Activated T-helper 1 cell treated with Interleukin-2 at 50 U/mL for 16 hours (primary cell): ENCODE measurements around the gene PDZD2.
"Not testable (repeated sequence)": the region's sequence is repeated elsewhere in the genome, so short reads cannot be mapped to it uniquely, and the experiment has no call there.

Source experiments
- DNase-seq: peaks from one replicate; pipeline ENCODE4 v3.0.0-alpha.2; 2020; ENCODE audit warnings: low read depth

The PDZD2 gene

DNA sequence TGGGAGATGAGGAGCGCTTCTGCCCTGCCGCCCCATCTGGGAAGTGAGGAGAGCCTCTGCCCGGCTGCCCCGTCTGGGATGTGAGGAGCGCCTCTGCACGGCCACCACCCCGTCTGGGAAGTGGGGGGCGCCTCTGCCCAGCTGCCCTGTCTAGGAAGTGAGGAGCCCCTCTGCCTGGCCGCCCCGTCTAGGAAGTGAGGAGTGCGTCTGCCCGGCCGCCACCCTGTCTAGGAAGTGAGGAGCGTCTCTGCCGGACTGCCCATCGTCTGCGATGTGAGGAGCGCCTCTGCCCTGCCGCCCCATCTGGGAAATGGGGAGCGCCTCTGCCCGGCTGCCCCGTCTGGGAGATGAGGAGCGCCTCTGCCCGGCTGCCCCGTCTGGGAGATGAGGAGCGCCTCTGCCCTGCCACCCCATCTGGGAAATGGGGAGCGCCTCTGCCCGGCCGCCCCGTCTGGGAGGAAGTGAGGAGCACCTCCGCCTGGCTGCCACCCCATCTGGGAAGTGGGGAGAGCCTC is 401.3 kb downstream of the PDZD2 start:
- not testable (repeated sequence) for DNase-seq

DNA sequence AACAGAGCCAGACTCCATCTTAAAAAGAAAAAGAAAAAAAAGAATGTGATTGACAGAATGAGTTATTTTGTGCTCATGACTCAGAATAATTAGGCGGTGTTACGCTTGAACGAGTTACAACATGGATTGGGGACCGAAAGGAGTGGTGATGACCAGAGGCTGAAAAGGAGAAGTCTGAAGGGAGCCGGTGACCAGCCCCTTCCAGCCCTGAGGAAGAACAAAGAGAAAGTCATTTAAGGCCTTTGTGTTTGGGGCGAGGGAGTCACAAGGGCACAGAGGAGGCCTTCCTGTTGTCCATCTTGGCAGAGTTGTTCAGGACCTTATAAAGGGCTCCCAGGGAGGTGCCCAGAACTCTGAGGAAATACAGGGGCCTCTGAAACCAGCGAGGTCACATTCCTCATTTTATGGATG is 403.6 kb downstream of the PDZD2 start:
- DNase-seq: no peak

- DNase-seq: no peak
These were observed 404.2 kb downstream of the PDZD2 start for GRCh38 chr5:32043105-32043504.

GRCh38 chr5:32044434-32044833 is 405.5 kb downstream of the PDZD2 start:
- DNase-seq: no peak

DNA sequence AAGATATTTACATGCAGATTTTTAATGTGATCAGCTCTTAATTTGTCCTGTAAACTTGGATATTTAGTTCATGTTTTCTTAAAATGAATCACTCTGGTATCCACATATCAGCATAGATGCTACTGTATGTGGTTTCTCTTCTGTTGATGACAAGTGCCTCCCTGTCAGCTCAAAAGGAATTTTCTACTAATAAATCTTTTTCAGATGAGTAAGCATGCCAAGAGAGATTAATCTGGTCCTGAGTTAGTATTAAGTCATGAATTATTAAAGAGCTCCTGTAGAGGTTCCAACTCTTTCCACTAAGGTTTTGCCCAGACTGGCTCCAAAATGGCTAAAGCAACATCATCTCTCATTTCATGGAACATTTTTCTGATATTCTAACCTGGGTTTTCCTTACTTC is 406.0 kb downstream of the PDZD2 start:
- no peak for DNase-seq

- DNase-seq: no peak
These were observed 408.1 kb downstream of the PDZD2 start for GRCh38 chr5:32047056-32047455.

DNA sequence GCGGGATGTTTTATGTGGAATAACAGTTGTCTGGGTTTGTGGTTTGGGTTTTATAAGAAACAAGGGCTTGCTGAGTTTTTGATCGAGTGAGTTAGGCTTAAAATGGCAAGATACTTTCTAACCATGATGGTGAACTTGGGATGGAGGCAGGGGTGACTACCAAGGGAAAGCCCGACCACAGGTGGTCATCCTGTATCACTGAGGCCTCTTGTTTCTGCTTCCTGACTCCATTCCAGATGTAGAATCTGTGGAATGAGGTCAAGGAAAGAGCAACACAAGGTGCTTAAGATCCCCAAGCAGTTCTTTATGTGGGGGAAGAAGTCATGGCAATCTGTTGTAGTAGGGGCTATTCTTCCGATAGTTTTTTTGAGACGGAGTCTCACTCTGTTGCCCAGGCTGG is 412.9 kb downstream of the PDZD2 start:
- no peak for DNase-seq

DNA sequence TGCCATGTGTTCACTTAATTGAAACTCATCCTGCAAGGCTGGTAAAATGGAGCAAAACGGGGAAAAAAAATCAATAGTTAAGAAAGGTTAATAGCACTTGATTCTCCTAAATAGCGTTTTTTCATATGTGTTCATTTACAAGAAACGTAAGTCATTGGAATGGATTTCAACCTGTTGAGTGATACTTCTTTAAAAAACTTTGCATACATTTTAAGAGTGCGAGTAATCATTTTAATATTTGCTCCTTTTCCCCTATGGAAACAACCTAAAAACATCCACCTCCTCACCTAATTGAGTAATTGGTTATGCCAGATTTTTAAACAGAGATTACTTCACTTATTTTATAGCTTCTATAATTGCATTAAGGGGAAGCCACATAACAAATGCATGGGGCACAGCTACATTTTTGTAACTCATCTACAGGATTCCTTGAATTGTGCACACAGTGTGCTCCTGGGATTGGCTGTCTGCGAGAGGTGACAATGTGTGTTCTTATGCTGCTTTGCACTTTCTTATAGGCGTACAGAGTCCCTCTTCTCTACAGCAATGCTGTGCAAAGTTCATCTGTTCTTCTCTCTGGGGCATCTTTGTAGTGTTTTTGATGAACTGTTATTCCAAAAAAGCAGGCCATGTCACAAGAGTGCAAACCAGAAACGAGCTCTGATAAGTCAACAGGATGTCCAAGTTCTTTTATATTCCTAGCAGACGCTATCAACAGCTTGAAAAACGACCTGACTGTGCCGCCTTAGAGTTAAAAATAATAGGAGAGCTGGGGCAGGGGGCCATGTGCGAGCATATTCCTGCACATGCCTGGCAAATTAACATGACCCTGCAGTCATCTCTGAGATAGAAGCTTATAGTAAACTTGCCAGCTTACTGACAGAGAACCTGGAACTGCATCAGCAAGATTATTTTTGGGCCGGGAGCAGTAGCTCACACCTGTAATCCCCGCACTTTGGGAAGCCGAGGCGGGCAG is 417.2 kb downstream of the PDZD2 start:
- DNase-seq: no peak

DNA sequence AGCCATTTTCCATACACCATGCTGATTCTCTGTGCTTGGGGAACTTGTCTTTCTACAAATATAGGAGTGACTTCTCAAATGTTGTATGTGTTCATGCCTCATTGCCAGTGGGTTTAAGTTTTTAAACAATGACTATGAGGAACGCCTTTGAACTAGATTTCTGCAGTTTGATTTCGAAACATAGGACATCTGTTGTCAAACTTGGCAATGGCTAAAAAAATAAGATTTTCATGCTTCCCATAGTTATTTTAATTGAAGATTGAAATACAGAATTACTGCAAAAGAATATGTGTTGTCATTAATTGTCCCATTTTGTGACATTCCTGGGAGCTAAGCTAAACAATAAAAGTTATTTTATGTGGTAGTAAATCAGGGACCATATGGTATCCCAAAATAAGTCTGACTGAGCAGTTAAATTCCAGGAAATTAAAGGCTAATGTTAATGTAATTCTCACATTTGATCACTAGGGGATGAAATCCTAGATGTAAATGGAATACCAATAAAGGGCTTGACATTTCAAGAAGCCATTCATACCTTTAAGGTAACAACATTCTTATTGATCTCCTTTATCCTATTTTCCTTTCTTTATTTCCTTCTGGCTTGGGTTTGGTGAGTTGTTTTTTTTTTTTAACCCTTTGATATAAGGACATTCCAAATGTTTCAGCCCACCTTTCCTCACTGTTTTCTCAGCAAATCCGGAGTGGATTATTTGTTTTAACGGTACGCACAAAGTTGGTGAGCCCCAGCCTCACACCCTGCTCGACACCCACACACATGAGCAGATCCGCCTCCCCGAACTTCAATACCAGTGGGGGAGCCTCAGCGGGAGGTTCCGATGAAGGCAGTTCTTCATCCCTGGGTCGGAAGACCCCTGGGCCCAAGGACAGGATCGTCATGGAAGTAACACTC is 418.5 kb downstream of the PDZD2 start:
- no peak for DNase-seq

DNA sequence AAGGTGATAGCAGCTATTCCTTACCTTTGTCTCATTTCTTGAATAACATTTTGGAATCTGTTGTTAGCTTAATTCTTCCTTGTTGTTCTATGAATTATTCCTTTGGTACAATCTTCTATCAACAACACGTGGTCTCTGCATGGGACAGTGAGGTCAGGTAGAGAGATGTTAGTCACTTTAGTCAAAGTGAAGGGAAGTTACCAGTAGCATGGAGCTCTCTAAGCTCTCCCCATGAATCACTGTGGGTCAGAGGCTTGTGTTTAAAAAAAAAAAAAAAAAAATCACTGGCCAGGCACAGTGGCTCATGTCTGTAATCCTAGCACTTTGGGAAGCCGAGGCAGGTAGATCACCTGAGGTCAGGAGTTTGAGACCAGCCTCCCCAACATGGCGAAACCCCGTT is 419.2 kb downstream of the PDZD2 start:
- no peak for DNase-seq

DNA sequence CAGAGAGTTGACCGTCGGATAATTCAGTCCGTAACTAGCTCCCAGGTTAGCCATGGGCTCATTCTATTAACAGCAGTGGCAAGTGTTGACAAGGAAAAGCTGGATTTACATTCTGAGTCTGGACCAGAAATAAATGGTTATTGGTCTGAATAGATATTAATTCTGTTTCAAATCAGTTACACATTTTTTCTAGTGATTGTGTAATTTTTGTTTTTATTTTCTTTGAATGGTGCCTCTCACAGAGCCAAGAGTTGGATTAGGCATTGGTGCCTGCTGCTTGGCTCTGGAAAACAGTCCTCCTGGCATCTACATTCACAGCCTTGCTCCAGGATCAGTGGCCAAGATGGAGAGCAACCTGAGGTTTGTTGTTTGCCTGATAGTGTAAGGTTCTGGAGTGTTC is 420.1 kb downstream of the PDZD2 start:
- DNase-seq: no peak

- DNase-seq: no peak
These were observed 421.0 kb downstream of the PDZD2 start for GRCh38 chr5:32059761-32060530.

- DNase-seq: no peak
These were observed 422.3 kb downstream of the PDZD2 start for GRCh38 chr5:32061236-32061635.

GRCh38 chr5:32066448-32066847 is 427.5 kb downstream of the PDZD2 start:
- DNase-seq: no peak

- no peak for DNase-seq
These were observed 429.0 kb downstream of the PDZD2 start for GRCh38 chr5:32067774-32068470.

GRCh38 chr5:32068561-32068960 is 429.6 kb downstream of the PDZD2 start:
- no peak for DNase-seq

DNA sequence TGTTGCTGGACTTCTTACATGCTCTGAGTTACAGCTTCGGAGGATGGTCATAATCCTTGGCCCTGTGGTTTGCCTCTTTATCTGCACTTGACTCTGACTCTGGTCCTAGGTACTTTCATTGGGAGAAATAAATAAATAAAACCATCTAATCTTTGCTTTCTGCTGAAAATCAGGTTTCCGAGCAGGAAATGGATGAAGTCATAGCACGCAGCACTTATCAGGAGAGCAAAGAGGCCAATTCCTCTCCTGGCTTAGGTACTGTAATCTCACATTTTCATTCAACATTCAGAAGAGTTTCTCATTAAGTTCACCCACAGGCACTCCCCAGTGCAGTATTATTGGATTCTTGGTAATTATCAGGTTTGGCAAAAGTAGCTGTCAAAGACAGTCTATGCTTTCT is 430.5 kb downstream of the PDZD2 start:
- DNase-seq: no peak

DNA sequence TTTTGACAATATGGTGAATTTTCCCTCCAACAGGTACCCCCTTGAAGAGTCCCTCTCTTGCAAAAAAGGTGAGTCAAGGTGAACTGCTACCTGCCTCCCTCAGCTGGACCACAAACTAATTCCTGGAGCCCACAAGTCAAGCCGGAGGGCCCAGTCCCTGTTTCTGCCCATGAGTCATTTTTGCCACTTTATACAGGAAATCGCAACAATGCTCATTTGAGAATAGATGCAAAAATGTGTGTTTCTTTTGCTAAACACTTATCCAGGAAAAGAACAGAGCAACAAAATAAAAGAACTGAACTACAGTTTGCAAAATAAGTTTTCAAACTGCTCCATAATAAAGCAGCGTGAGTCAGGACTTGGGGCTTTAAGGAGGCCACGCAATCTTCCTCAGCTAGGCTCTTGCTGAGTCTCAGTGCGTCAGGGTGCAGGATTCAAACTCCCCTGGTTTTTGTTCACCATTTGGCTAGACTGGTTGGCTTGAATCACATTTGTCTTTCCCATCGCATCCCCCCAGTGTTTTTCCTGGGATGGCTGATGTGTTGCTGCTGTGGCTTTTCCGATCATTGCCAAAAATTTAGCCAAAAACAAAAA is 432.5 kb downstream of the PDZD2 start:
- DNase-seq: no peak

GRCh38 chr5:32072054-32072453 is 433.1 kb downstream of the PDZD2 start:
- no peak for DNase-seq

DNA sequence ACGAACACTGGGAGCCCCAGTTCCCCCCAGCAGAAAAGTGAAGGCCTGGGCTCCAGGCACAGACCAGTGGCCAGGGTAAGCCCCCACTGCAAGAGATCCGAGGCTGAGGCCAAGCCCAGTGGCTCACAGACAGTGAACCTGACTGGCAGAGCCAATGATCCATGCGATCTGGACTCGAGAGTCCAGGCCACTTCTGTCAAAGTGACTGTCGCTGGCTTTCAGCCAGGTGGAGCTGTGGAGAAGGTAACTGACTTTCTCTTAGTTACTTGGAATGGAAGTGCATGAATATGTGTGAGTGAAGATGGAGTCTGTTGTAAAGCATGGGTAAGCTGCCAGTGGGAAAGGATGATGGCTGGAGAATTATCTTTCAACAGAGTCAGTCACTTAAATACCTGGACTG is 435.5 kb downstream of the PDZD2 start:
- DNase-seq: no peak
